IPS-20b (cell line): Measurements from ENCODE around the gene GRM7.

Experiments used
- H3K27ac ChIP-seq: one replicate; pipeline ENCODE4 v1.5.1; 2013; ENCODE audit warnings: low read length
- H3K27me3 ChIP-seq: 2 replicates; pipeline ENCODE4 v1.6.1; 2013; ENCODE audit warnings: mild to moderate bottlenecking, low read length, inconsistent platforms; ENCODE audit not compliant: insufficient read depth
- H3K36me3 ChIP-seq: 2 replicates; pipeline ENCODE4 v1.6.1; 2013; ENCODE audit warnings: low read depth, mild to moderate bottlenecking, inconsistent platforms, low read length, moderate library complexity; ENCODE audit not compliant: insufficient read depth
- H3K4me1 ChIP-seq: 2 replicates; pipeline ENCODE4 v1.6.1; 2013; ENCODE audit warnings: mild to moderate bottlenecking, control low read depth, inconsistent platforms, low read length, moderate library complexity; ENCODE audit not compliant: insufficient read depth
- H3K4me3 ChIP-seq: 2 replicates; pipeline ENCODE4 v1.5.1; 2013; ENCODE audit warnings: mild to moderate bottlenecking, low read length, inconsistent platforms
- H3K9ac ChIP-seq: 2 replicates; pipeline ENCODE4 v1.6.1; 2013; ENCODE audit warnings: low read depth, mild to moderate bottlenecking, inconsistent platforms, low read length, moderate library complexity
- H3K9me3 ChIP-seq: 2 replicates; pipeline ENCODE4 v1.6.1; 2013; ENCODE audit warnings: mild to moderate bottlenecking, low read depth, low read length, inconsistent platforms; ENCODE audit not compliant: insufficient read depth

GRM7 gene

DNA sequence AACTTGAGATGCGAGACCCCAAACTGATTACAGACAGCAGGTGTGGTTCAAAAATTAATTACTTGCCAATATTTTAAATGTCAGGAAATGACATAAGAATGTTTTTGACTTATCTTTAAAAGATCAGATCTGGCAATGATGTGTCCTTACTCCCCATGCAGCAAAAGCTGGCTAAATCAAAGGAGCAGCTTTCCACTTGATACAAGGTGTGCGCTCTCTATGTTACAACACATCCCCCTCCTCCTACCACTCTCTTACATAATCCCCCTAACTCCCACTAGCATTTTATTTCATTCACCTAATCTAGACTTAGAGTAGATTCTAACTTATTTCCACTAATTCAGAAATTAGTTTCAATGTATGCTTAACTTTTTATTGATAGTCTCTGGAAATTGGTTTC, 609.0 kb downstream of the GRM7 start:
- no peaks in the 10 kb centered on the region for H3K27me3 ChIP-seq

DNA sequence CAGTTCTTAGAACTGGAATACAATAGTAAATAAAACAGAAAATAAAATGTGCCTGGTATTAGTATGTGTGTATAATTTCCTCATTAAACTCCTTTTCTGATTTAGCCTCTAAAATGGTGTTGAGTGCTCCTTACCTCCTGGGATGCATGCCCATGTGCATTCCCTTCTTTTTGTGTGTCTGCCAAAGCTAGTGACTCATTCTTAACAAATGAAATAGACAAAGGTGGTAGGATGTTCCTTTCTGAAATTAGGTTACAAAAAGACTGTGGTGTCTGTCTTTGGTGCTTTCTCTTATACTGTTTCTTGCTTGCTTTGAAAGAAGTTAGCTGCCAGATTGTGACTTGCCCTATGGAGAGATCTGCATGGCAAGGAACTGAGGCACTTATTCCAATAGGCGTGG, 623.7 kb downstream of the GRM7 start:
- Histone ChIP-seq H3K4me1 (no peaks in the 10 kb centered on the region), H3K27me3 (no peaks in the 10 kb centered on the region), H3K9ac (no peak overlapping the region), H3K4me3 (no peak overlapping the region), H3K36me3 (no peaks in the 10 kb centered on the region), H3K9me3 (no peaks in the 10 kb centered on the region; the same call in 1 of the 2 replicates), H3K27ac (no peak overlapping the region)

More for the DNA sequence above, 609.0 kb downstream of the GRM7 start:
- H3K27ac ChIP-seq, result no peak overlapping the region
- no peaks in the 10 kb centered on the region for H3K9me3 ChIP-seq
- no peak overlapping the region for H3K9ac ChIP-seq
- no peaks in the 10 kb centered on the region for H3K4me1 ChIP-seq
- no peaks in the 10 kb centered on the region for H3K36me3 ChIP-seq
- H3K4me3 ChIP-seq, result no peak overlapping the region

DNA sequence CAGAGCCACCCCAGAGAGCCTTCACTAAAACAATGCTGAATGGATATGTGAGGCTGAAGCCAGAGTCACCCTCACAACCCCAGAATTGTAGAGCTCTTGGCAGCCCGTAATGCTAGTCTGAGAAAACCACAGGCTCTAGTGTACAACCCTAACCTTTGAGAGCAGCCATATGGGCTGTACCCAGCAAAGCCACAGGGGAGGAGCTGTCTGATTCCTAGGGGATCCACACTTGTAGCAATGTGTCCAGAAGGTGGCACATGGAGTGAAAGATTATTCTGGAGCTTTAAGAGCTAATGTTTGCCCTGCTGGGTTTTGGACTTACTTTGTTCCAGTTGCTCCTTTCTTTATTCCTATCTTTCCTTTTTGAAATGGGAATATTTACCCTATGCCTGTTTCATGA, 626.8 kb downstream of the GRM7 start:
- Histone ChIP-seq H3K36me3 (no peaks in the 10 kb centered on the region), H3K9me3 (no peaks in the 10 kb centered on the region; the same call in 1 of the 2 replicates), H3K4me3 (no peak overlapping the region)

DNA sequence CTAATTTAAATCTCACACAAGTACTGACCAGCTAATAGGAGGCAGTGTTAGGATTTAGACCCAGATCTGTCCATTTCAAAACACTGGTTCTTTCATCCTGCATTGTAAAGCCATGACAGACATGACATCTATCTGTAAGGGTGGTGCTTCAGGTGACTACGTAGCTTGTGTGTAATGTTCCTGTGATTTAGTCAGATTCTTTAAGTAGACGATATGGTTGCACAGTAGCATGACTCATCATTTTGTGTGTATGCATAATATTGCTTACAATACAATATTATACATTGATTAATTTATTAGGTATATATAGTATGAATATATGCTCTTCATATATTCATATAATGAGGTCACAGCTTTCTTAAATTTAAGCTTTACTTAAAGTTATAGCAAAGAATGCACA, 628.5 kb downstream of the GRM7 start:
- Histone ChIP-seq H3K4me1 (no peaks in the 10 kb centered on the region), H3K27me3 (no peaks in the 10 kb centered on the region), H3K9me3 (no peaks in the 10 kb centered on the region; the same call in 1 of the 2 replicates), H3K27ac (no peak overlapping the region), H3K4me3 (no peak overlapping the region), H3K9ac (no peak overlapping the region), H3K36me3 (no peaks in the 10 kb centered on the region)

More for the DNA sequence above, 626.8 kb downstream of the GRM7 start:
- no peak overlapping the region for H3K27ac ChIP-seq
- H3K4me1 ChIP-seq, result no peaks in the 10 kb centered on the region
- H3K9ac ChIP-seq, result no peak overlapping the region
- no peaks in the 10 kb centered on the region for H3K27me3 ChIP-seq

DNA sequence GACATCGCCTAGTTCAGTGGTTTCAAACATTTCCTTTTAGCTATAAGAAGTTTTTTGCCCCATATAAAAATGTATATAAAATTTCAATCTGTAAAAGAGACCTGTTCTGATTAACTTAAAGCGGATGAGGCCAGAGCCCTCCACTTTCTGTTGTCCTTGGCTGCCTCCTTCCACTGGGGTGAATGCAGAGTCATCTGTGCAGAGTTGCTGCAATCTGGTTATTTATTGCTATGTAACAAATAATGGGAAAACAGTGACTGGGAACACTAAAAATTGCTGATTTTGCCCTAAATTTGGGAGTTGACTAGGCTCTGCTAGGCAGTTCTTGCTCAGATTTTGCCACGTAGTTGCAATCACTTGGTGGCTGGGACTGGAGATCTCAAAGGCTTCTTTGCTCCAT, 637.8 kb downstream of the GRM7 start:
- H3K9me3 ChIP-seq, result no peaks in the 10 kb centered on the region
- H3K27ac ChIP-seq, result no peak overlapping the region
- no peaks in the 10 kb centered on the region for H3K36me3 ChIP-seq
- no peaks in the 10 kb centered on the region for H3K27me3 ChIP-seq
- H3K9ac ChIP-seq, result no peak overlapping the region
- H3K4me1 ChIP-seq, result no peaks in the 10 kb centered on the region
- H3K4me3 ChIP-seq, result no peak overlapping the region

DNA sequence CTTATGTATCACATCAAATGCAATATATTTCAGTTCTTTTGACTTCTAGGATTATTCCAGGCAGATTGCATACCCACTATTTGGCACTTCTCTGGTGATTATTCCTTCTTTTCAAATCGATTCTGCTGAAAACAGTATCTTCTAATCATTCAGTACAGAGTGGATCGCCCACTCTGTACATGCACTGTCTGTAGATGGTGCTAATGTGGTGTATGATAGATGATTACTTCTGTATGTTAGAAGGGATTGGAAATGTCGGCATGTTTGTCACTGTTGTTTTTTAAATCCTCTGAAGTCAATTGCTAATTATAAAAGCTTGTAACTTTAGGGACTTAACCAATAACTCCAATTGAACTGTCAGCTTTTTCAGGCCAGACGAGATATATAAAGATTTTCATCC, 642.5 kb downstream of the GRM7 start:
- Histone ChIP-seq H3K4me1 (no peaks in the 10 kb centered on the region), H3K27ac (no peak overlapping the region), H3K27me3 (no peaks in the 10 kb centered on the region), H3K36me3 (no peaks in the 10 kb centered on the region), H3K9me3 (no peaks in the 10 kb centered on the region), H3K4me3 (no peak overlapping the region), H3K9ac (no peak overlapping the region)

DNA sequence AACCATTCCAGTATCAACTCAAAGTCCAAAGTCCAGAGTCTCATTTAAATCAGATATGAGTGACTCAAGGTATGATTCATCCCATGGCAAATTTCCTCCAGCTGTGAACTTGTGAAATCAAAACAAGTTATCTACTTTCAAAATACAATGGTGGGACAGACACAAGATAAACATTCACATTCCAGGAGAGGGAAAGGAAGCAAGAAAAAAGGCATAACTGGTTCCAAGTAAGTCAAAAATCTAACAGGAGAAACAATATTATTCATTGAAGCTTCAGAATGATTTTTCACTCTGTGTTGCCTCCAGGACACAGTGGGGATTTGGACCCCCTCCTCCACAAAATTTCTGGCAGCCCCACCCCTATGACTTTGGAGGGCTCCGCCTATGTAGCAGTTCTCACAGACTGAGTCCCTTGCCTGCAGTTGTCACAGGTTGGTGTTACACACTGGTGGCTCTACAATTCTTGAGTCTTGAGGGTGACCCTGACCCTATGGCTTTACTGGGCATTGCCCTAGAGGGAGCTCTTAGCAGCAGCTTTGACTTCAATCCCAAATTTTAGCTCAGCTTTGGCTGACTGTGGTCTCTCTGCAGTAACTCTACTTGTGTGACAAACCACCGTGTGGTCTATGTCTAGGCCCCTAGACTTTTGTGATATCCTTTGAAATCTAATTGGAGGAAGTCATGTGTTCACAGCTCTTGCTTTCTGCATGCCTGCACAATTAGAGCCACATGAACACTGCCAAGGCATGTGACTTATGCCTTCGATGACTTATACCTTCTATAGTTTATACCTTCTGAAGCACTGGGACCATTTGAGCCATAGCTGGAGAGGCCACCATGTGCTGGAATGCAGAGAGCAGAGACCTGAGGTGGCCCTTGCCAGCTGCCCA, 644.2 kb downstream of the GRM7 start:
- Histone ChIP-seq H3K9me3 (no peaks in the 10 kb centered on the region), H3K9ac (no peak overlapping the region), H3K27me3 (no peaks in the 10 kb centered on the region), H3K4me1 (no peaks in the 10 kb centered on the region), H3K4me3 (no peak overlapping the region), H3K36me3 (no peaks in the 10 kb centered on the region), H3K27ac (no peak overlapping the region)

DNA sequence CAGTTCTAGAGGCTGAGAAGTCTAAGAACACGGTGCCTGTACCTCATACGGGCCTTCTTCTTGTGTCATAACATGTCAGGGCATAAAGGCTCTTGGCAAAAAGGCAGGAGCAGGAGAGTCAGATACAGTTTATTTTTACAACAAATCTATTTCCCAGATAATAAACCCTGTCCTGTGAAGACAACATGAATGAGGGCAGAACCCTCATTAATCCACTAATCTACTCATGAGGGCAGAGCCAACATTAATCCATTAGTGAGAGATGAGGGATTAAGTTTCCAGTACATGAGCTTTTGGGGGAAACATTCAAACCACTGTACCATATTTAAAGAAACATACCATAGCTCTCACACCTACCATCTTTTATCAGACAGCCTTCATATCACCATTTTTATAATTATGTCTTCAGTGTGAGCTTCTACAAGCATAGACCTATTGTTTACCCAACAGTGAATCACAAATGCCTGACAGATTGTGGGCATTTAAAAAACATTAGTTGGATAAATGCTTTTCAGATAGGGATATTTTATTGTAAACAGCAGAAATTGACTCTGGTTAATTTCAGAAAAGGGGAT, 645.8 kb downstream of the GRM7 start:
- H3K4me1 ChIP-seq, result no peaks in the 10 kb centered on the region
- H3K9ac ChIP-seq, result no peak overlapping the region
- no peaks in the 10 kb centered on the region for H3K36me3 ChIP-seq
- no peak overlapping the region for H3K4me3 ChIP-seq
- no peaks in the 10 kb centered on the region for H3K9me3 ChIP-seq
- H3K27ac ChIP-seq, result no peak overlapping the region
- no peaks in the 10 kb centered on the region for H3K27me3 ChIP-seq

DNA sequence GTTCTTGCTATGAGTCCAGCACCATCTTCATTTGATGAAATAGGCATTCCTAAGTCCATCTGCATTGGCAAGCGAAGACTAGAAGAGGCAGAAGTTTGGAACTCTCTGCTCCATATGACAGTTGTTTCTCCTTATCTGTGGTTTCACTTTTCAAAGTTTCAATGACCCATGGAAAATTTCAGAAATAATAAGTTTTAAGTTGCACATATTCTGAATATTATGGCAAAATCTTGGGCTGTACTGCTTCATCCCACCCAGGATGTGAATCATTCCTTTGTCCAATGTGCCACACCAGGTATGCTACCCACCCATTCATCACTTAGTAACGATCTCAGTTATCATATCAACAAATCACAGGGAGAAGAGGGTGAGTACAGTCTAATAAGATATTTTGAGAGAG, 647.9 kb downstream of the GRM7 start:
- Histone ChIP-seq H3K36me3 (no peaks in the 10 kb centered on the region), H3K27me3 (no peaks in the 10 kb centered on the region), H3K4me3 (no peak overlapping the region), H3K27ac (no peak overlapping the region), H3K4me1 (no peaks in the 10 kb centered on the region), H3K9me3 (no peaks in the 10 kb centered on the region), H3K9ac (no peak overlapping the region)

DNA sequence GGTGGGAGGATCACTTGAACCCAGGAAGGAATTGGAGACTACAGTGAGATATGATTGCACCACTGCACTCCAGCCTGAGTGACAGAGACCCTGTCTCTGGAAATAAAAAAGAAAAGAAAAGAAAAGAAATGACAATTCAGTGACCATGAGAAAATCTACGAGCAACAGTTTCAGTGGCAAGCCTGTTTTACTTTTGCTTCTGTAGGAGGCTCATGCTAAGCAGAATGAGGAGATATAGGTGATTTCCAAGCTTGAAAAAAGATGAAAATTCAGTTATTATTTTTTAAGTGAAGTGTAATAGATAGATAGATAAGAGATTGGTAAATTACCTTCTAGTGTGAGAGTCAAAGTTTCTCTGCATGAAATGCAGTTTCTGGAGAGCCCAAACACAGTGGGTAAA, 651.1 kb downstream of the GRM7 start:
- Histone ChIP-seq H3K27me3 (no peaks in the 10 kb centered on the region), H3K36me3 (no peaks in the 10 kb centered on the region), H3K4me1 (no peaks in the 10 kb centered on the region), H3K27ac (no peak overlapping the region), H3K9ac (no peak overlapping the region), H3K9me3 (no peaks in the 10 kb centered on the region), H3K4me3 (no peak overlapping the region)

DNA sequence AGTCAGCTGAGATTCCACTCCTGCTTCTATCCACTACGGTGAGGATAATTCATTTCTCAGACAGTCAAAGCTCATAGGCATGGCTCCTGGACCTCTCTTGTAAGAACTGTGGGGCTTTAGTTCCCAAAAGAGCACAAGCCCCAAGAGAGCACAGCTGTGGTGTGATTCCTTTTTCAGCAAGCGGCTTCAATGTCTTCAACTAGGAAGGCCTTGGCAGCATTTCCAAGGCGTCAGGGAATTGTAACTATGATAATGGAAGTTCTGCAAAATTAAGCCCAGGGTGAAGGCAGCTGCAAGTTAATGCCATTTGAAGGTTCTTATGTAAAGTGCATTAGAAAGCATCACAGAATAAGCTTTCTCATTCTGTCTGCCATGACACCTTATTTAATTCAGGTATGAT, 657.1 kb downstream of the GRM7 start:
- Histone ChIP-seq H3K9me3 (no peaks in the 10 kb centered on the region), H3K36me3 (no peaks in the 10 kb centered on the region), H3K27me3 (no peaks in the 10 kb centered on the region), H3K27ac (no peak overlapping the region), H3K4me1 (no peaks in the 10 kb centered on the region), H3K4me3 (no peak overlapping the region), H3K9ac (no peak overlapping the region)

DNA sequence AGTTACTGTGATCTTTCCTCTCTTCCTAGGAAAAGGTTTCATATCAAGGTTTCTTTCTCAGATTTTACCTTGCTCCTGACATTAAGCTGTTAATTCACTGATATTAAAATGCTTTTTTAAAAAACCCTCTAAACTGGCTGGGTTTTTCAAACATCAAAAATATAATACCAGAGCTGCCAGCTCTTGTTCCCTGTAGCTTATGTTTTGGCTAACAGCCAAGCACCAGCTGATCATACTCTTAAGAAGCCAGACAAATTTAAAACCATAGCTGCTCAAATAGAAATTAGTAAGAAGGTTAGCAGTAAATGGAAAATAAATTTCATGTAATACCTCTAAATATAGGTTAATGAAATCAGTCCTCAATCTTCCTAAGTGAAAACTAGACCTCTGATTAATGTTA, 657.5 kb downstream of the GRM7 start:
- Histone ChIP-seq H3K27ac (no peak overlapping the region), H3K4me1 (no peaks in the 10 kb centered on the region), H3K27me3 (no peaks in the 10 kb centered on the region), H3K9ac (no peak overlapping the region), H3K36me3 (no peaks in the 10 kb centered on the region), H3K4me3 (no peak overlapping the region), H3K9me3 (no peaks in the 10 kb centered on the region)
